GM11168 (cell line): Measurements from ENCODE around the gene BTG2.
"Not testable (repeated sequence)": the region's sequence is repeated elsewhere in the genome, so short reads cannot be mapped to it uniquely, and the experiment has no call there.

Source experiments
- in situ Hi-C: fragments of 300-500 bp; cut with MboI; formaldehyde crosslinking; loops from one replicate; pipeline ENCODE4 v1.12.0; 2022; ENCODE audit warnings: low sequenced_read_pairs; ENCODE audit not compliant: unreplicated experiment

BTG2 gene

DNA sequence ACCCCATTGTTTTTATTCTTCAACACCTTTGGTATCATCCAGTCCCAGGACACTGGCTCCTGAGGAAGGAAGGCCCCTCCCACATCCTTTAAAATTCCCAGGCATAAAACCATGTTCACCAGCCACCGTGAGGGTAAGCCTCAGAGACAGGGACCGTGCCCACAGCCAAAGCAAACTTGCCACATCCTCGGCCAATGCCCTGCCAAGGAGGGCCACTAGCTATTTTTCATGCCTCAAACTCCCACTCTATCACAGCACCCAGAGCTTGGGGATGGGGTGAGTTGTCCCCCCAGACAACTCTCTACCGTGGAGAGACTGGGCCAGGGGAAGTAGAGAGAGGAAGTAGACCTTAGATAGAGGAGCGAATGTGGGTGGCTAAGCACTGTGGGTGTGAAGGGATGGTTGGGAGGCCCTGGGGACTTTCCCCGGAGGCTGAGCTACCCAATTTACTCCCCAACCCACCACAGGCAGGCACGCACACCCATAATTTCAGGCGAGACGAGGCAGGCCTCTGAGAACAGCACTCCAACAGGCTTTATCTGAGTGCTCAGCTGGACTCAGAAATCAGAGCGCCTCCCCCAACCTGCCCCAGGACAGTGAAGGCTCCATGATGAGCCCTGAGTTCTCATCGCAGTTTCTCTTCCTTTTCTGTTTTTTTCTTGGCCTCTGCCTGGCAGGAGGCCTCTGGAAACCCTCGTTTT is 15.9 kb upstream of the BTG2 start:
- in situ Hi-C loops, result no loop called here

DNA sequence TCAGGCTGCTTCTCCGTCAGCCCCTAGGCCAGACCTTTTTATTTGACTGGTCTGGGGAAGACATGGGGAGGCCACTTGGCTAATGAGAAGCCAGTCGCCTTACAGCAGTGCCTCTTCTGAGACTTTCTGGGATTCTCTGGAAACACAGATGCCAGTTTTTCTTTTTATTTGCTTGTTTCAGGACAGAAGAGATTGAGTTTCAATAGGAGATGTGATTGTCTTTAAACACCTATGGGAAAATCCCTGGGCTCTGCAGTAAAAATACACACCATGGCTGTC is 15.4 kb upstream of the BTG2 start:
- in situ Hi-C loops, result no loop called here

- in situ Hi-C loops, result no loop called here
Observed at GRCh38 chr1:203290261-203291089, 14.8 kb upstream of the BTG2 start.

DNA sequence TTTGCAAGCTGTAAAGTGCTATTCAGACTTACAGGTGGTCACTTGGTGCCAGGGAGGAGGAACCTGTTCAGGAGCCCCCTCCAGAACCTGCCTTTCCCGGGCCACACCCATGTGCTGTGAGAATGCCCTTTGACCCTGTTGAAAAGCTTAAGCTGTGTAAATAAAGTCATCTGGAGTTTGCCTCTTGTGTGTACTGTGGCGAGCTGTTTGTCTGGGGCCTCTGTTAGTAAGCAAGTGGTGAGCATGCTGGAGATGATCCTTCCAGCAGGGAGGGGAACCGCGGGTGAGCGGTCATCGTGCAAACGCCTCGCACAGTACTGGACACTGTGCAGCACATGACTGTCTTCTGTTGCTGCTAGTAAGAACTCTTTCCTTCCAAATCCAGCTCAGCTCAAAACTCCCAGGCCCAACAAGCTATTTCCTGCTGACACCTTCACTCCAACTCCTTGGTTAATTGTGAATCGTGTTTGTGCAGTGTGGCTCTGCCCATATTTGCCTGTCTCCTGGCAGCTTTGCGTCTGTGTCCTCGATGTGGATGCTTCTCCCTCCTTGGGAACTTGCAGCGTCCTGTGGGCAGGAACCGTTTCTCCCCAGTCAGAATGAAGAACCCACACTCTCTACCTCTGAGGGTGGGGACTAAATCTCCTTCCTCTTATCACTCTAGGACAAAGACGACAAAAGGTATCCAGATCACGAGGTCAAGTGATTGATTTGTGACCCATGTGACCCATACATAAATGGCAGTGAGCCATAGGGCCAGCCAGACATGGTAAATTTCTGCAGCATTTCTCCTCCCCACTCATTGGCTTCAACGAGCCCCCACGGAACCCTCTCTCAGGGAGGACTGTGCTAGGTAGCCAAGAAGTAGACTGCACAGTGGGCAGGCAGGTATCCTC is 13.9 kb upstream of the BTG2 start:
- in situ Hi-C loops, result no loop called here

GRCh38 chr1:203295796-203296195 is 9.5 kb upstream of the BTG2 start:
- in situ Hi-C loops, result no loop called here

GRCh38 chr1:203296460-203297073 is 8.8 kb upstream of the BTG2 start:
- in situ Hi-C loops, result no loop called here

DNA sequence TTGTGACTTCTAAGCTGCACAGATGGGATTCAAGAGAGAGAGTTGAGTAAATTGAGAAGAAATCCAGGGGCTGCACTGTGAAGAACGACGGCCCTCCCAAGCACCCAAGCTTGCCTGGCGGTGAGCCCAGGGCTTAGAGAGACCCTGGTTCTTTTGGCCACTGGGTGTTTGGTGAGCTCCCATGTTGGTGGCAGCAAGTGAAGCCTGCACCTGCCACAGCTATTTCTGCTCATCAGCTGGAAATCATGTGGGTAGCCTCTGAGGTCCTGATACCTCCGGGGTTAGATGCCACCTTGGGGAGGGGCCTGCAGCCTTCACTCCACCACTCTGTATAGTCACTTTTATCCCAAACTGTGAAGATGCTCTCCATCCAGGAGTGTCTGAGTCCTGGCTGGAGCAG is 6.2 kb upstream of the BTG2 start:
- in situ Hi-C loops, result no loop called here

DNA sequence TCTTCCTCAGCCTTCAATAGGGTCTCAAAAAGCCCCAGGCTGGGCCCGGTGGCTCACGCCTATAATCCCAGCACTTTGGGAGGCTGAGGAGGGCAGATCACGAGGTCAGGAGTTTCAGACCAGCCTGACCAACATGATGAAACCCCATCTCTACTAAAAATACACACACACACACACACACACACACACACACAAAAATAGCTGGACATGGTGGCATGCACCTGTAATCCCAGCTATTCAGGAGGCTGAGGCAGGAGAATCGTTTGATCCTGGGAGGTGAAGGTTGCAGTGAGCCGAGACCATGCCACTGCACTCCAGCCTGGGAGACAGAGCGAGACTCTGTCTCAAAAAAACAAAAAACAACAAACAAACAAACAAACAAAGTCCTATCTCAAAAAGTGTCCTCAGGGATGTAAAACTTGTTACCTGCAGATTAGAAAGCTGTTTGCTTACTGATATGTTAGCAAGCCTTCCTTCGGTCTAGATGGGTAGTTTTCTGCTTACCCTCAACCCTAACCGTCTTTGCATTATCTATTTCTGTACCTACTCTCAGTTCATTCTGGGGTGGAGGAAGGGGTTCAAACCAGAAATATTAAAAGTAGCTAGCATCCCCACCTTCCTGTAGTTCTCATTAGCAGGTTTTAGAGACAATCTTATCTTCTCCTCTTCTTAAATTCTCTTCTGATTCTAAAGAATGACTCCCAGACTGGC is 5.4 kb upstream of the BTG2 start:
- in situ Hi-C loops, result not testable (repeated sequence)

DNA sequence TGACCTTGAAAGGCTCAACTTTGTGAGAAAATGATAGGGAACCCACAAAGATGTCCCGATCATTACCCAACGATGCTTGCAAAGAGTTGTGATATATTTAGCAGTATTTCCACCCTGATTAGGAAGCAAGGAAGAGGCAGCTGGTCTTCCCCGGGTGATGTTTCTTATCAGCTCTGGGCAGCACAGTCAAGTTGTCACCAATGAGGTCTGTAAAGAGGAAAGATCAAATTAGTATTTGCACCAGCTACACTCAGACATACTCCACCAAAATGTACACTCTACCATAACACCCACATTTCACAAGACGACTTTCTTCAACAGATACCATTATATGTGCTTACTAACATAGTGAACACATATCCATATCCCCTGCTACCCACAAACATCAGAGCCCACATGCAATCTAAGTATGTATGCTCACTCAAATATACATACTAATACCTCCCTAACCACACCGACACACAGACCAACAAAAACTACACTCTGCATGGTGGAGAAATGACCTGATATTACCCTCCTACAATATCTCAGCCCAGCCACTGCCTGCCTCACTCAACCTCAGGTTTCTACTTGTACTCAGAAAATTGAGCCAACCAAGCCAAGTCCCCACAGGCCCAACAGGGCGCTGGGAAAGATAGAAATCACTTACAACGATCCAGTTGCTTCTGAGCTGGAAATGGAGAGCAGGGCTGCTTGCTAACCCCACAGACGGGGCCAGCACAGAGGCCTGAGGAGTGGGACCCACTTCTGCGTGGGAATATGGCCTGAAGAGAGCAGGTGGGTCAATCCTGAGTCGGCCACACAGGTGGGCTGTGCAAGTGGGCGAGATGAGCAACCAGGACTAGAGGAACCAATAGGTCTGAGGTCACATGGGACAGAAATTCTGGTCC is 4.6 kb upstream of the BTG2 start:
- in situ Hi-C loops, result no loop called here

DNA sequence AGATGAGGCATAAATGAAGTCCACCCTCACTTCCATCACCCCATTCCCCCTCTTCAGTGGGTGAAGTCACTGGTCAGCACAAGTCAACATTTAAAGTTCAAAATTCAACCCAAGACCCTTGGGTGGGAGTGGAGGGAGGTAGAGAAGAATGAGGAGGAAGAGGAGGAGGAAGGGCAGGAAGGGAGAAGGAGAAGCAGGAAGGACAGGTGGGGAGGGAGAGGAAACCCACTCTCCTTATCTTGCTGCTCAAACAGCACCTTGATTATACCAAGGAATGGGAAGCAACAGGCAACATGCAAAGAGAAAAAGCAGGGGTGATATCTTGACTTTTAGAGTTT is 4.0 kb upstream of the BTG2 start:
- in situ Hi-C loops, result no loop called here

DNA sequence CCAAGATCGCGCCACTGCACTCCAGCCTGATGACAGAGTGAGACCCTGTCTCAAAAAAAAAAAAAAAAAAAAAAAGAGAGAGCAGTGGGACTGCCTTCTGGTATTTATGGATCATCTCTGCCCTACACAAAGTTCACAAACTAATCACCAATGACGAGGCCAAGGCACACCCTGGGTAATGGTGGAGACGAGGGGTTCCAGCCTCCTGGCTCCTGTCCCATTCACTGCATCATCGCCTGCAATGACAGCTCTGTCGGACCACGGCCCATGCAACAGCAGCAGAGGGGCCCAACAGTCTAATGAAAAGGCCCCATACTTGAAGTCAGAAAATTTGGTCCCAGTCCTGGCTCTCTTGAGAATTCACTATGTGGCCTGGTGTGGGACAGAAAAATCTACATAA is 2.9 kb upstream of the BTG2 start:
- in situ Hi-C loops, result no loop called here

GRCh38 chr1:203302894-203303293 is 2.4 kb upstream of the BTG2 start:
- in situ Hi-C loops, result no loop called here

DNA sequence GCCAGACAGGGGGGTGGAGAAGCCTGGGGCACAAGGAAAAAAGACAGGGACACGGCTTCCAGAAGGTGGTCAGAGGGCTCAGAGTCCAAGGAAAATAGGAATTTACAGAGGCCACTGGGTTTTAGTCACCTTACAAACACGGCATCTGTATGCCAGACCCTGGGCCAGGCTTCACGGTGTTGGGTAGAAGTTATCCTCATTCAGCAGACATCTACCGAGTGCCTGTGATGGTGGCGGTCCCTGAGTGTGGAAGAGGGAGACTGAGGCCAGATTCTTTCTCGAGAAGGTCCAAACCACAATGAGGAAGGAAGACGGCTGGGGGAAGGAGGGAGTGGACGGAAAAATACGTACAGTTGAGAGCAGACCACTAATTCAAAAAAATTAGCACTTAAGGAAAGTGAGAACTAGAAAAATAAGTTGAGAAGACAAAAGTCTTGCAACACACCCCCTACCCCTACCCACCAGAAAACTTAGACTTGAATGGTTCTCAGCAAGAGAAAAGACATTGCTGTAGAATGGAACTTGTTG is 864 bp upstream of the BTG2 start:
- in situ Hi-C loops, result no loop called here

GRCh38 chr1:203305809-203306088 is 430 bp downstream of the BTG2 start:
- in situ Hi-C loops, result no loop called here

GRCh38 chr1:203306089-203306964 is 1.0 kb downstream of the BTG2 start:
- in situ Hi-C loops, result no loop called here

- in situ Hi-C loops, result no loop called here
Observed at GRCh38 chr1:203306965-203307541, 1.7 kb downstream of the BTG2 start.

DNA sequence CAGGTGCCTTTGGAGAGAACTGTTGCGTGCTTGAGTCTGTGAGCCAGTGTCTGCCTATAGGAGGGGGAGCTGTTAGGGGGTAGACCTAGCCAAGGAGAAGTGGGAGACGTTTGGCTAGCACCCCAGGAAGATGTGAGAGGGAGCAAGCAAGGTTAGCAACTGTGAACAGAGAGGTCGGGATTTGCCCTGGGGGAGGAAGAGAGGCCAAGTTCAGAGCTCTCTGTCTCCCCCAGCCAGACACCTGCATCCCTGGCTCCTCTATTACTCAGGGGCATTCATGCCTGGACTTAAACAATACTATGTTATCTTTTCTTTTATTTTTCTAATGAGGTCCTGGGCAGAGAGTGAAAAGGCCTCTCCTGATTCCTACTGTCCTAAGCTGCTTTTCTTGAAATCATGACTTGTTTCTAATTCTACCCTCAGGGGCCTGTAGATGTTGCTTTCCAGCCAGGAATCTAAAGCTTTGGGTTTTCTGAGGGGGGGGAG is 2.4 kb downstream of the BTG2 start:
- in situ Hi-C loops, result no loop called here
